ENCODE measurements around the gene USP22.
A peak's percentile ranks its signal among the peaks of the same experiment; 100 is the strongest.
"Not testable (repeated sequence)": the region's sequence is repeated elsewhere in the genome, so short reads cannot be mapped to it uniquely, and the experiment has no call there.

USP22 gene

DNA sequence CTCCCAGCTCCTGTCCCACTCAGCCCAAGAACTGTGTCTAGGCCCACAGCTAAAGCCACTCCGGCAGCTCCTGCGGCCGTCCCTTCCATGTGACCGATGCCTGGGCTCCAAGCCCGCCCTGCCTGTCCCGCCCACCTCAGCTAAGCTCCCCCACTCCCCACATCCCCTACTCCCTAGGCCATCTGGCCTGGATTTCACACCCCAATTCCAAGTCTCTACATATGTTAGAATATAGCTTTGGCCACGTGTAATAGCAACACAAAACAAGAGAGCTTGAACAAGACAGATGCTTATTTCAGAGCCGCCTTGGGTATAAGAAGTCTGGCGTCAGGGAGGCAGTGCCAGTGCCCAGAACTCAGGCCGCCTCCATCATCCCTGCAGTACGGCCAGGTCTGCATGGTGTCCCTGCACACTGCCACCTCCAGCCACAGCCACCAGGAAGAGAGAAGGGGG is 30.0 kb upstream of the USP22 start:
- TF ChIP-seq, protein P1, sequence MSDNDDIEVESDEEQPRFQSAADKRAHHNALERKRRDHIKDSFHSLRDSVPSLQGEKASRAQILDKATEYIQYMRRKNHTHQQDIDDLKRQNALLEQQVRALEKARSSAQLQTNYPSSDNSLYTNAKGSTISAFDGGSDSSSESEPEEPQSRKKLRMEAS (IDR thresholded peaks at IDR 0.05; ENCODE audit: low read depth, low read length): no peak
- TF ChIP-seq POLR2A (IDR thresholded peaks at IDR 0.05; ENCODE audit: extremely low read depth, insufficient read length) (no peak), MYC (IDR thresholded peaks at IDR 0.05; ENCODE audit: low read depth, low read length) (no peak)
- TF ChIP-seq, protein P2, sequence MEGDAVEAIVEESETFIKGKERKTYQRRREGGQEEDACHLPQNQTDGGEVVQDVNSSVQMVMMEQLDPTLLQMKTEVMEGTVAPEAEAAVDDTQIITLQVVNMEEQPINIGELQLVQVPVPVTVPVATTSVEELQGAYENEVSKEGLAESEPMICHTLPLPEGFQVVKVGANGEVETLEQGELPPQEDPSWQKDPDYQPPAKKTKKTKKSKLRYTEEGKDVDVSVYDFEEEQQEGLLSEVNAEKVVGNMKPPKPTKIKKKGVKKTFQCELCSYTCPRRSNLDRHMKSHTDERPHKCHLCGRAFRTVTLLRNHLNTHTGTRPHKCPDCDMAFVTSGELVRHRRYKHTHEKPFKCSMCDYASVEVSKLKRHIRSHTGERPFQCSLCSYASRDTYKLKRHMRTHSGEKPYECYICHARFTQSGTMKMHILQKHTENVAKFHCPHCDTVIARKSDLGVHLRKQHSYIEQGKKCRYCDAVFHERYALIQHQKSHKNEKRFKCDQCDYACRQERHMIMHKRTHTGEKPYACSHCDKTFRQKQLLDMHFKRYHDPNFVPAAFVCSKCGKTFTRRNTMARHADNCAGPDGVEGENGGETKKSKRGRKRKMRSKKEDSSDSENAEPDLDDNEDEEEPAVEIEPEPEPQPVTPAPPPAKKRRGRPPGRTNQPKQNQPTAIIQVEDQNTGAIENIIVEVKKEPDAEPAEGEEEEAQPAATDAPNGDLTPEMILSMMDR (IDR thresholded peaks at IDR 0.05; ENCODE audit: low read depth, low read length): no peak
- no peak overlapping the region for H3K4me3 ChIP-seq (ENCODE audit: low read depth, low read length)
- no peak for DNase-seq (ENCODE audit: low read depth)

DNA sequence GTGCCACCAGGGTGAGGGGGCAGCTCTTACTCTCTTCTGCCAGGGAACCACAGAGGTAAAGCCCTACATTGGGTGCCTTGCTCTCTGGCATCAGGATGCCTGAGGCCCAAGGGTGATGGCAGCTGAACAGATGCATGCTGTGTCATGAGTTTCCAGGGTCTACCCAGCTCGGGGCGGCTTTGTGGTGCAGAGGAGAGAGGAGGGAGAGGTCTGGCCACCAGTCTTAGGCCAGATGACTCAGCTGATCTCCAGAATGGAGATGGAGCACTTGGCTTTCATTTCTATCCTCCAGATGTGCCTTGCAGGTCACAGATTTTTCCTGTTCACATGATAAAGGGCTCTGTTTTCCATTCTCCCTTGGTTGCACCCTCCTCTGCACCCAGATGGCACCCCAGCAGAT is 23.6 kb upstream of the USP22 start:
- TF ChIP-seq POLR2A (IDR thresholded peaks at IDR 0.05; ENCODE audit: extremely low read depth, insufficient read length) (no peak), MYC (IDR thresholded peaks at IDR 0.05; ENCODE audit: low read depth, low read length) (no peak)
- TF ChIP-seq, protein P1 (IDR thresholded peaks at IDR 0.05; ENCODE audit: low read depth, low read length): no peak
- TF ChIP-seq, protein P2 (IDR thresholded peaks at IDR 0.05; ENCODE audit: low read depth, low read length): no peak
- DNase-seq (ENCODE audit: low read depth): no peak

DNA sequence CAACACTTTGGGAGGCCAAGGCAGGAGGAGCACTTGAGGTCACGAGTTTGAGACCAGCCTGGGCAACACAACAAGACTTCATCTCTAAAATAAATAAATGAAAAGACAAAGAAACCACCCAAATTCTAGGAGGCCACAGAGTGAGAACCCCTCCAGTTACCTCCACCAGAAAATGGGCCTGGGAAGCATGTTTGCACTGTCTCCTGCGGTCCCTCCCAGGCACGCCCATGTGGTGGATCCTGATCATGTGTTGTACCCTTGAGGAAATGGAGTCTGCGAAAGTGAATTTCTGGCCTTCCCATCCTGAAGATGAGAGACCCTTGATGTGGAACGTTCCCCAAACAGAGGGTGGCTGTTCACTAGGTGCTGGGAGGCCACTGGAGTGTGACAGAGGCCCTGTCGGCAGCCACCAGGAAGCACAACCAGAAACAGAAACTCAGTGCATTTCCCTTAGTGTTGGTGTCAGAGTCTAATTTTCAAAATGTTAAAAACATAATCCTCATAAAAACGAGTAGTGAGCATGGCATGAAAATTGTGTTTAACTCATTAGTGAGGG is 19.2 kb upstream of the USP22 start:
- no peak overlapping the region for H3K4me3 ChIP-seq (ENCODE audit: low read depth, low read length)
- TF ChIP-seq, protein P2 (IDR thresholded peaks at IDR 0.05; ENCODE audit: low read depth, low read length): no peak
- TF ChIP-seq POLR2A (IDR thresholded peaks at IDR 0.05; ENCODE audit: extremely low read depth, insufficient read length) (no peak), MYC (IDR thresholded peaks at IDR 0.05; ENCODE audit: low read depth, low read length) (no peak)
- TF ChIP-seq, protein P1 (IDR thresholded peaks at IDR 0.05; ENCODE audit: low read depth, low read length): no peak
- DNase-seq (ENCODE audit: low read depth): no peak

More for the DNA sequence above, 23.6 kb upstream of the USP22 start:
- H3K4me3 ChIP-seq (ENCODE audit: low read depth, low read length): no peak overlapping the region

DNA sequence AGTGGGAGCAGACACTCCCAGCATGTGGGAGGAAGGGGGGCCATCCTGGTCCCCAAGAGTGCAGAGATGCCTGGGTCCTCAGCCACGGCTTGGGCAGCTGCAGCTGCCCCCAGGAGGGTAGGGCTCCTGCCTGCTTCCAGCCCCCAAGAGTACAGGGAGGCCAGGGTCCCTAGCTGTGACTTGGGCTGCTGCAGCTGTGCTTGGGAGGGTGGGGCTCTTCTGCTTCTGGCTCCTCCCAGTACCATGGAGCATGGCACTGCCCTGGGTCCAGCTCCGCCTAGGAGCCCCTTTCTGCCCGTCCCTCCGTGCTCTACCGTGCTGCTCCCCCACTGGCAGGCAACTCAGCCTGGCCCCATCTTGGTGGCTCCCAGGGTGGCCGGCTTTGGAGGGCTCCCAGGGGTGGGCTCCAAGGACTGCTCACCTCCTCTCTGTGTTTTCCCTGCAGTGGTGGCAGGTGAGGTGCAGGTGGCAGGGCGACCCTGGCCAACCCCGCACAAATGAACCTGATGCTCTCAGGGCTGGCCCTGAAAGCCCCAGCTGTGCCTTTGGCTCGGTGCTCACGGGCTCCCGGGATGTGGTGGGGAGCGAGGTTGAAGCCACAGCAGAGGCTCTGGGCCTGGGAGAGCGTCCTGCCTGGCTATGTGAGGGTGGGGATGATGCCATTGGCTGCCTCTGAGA is 18.5 kb upstream of the USP22 start:
- no peak for TF ChIP-seq MYC (IDR thresholded peaks at IDR 0.05; ENCODE audit: low read depth, low read length)
- DNase-seq (ENCODE audit: low read depth): no peak
- no peak overlapping the region for H3K4me3 ChIP-seq (ENCODE audit: low read depth, low read length)

DNA sequence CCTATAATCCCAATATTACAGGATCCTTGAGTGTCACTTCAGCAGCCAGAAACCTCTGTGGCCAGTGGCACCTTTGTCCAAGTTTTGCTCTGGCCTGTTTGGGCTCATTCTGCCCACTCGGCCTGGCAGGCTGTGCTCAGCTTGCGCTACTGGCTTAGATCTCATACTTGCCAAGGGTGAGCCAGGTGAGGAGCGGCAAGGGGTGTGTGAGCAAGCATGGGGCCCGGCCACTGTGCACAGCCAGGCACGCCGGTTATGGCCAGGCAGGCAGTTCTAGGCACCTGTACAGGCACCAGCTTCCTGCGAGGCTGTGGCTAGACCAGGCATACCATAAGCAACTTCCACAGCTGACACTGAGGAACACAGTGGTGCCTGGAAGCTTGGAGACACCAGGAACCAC is 16.9 kb upstream of the USP22 start:
- TF ChIP-seq MYC (IDR thresholded peaks at IDR 0.05; ENCODE audit: low read depth, low read length): no peak
- TF ChIP-seq, protein P1 (IDR thresholded peaks at IDR 0.05; ENCODE audit: low read depth, low read length): no peak
- TF ChIP-seq, protein P2 (IDR thresholded peaks at IDR 0.05; ENCODE audit: low read depth, low read length): no peak
- no peak for TF ChIP-seq POLR2A (IDR thresholded peaks at IDR 0.05; ENCODE audit: extremely low read depth, insufficient read length)
- no peak for DNase-seq (ENCODE audit: low read depth)
- H3K4me3 ChIP-seq (ENCODE audit: low read depth, low read length): no peak overlapping the region

DNA sequence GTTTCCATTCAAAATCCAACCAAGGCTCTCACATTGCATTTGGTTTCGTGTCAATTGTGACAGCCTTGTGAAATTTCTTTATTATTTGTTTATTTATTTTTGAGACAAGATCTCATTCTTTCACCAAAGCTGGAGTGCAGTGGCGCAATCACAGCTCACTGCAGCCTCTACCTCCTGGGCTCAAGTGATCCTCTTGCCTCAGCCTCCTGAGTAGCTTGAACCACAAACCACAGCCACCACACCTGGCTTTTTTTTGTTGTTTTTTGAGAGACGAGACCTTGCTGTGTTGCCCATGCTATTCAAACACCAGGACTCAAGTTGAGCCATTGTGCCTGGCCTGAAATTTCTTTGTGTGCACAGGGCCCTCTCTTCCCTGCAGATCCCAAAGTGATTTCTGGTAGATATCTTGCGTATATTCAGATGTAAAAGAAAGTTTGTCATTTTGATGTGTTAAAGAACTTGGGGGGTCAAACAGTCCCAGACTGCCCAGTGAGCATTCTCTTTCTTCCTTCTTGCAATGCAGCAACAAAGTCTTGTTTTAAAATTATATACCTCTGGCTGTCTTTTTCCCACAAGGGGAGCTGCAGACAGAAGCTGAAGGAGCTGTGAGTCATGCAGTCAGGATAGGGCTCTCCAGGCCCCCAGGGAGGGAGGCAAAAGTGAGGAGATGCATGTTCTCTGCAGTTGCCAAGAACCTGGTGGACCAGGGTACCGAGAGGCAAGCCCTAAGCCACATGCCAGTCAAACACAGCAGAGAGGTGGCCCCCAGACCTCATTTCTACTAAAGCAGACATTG is 15.5 kb upstream of the USP22 start:
- no peak overlapping the region for H3K4me3 ChIP-seq (ENCODE audit: low read depth, low read length)
- TF ChIP-seq, protein P1 (IDR thresholded peaks at IDR 0.05; ENCODE audit: low read depth, low read length): no peak
- TF ChIP-seq MYC (IDR thresholded peaks at IDR 0.05; ENCODE audit: low read depth, low read length): no peak
- TF ChIP-seq POLR2A (IDR thresholded peaks at IDR 0.05; ENCODE audit: extremely low read depth, insufficient read length): no peak
- TF ChIP-seq, protein P2 (IDR thresholded peaks at IDR 0.05; ENCODE audit: low read depth, low read length): no peak
- peak; percentile 44 for DNase-seq (ENCODE audit: low read depth)

DNA sequence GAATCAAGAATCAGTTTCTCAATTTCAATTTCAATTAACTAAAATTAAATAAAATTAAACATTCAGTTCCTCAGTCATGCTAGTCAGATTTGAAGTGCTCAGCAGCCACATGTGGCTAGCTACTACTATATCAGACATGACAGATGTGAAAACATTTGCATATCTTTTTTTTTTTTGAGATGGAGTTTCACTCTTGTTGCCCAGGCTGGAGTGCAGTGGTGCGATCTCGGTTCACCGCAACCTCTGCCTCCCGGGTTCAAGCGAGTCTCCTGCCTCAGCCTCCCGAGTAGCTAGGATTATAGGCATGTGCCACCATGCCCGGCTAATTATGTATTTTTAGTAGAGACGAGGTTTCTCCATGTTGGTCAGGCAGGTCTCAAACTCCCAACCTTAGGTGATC is 10.2 kb upstream of the USP22 start:
- not testable (repeated sequence) for H3K4me3 ChIP-seq (ENCODE audit: low read depth, low read length); DNase-seq (ENCODE audit: low read depth)

Measured in NB4 (cell line).